Mesothelial cell of epicardium (in vitro differentiated cells): ENCODE measurements around the gene RHBG. TPM values are rescaled to one million over a fixed set of nuclear protein-coding genes. Genes with fewer than 3 reads are reported as not detected.

Experiments used
- DNase-seq, 2 experiments: peaks; one replicate each; pipeline ENCODE4 v3.0.0; 2021; ENCODE audit warnings: low spot score in 2 of 2; ENCODE audit not compliant: unreplicated experiment in 2 of 2
- H3K27ac Mint-ChIP-seq: 2 replicates; pipeline ENCODE4 v1.8.0; 2021; ENCODE audit warnings: mixed read lengths
- H3K27me3 Mint-ChIP-seq: 2 replicates; pipeline ENCODE4 v1.8.0; 2021; ENCODE audit warnings: low read depth, mixed read lengths
- H3K36me3 Mint-ChIP-seq: 2 replicates; pipeline ENCODE4 v1.8.0; 2021; ENCODE audit warnings: mixed read lengths
- H3K4me1 Mint-ChIP-seq: 2 replicates; pipeline ENCODE4 v1.8.0; 2021; ENCODE audit warnings: mixed read lengths
- H3K4me3 Mint-ChIP-seq: 2 replicates; pipeline ENCODE4 v1.8.0; 2021; ENCODE audit warnings: mild to moderate bottlenecking, moderate library complexity, mixed read lengths
- H3K9me3 Mint-ChIP-seq: 2 replicates; pipeline ENCODE4 v1.8.0; 2021; ENCODE audit warnings: mixed read lengths
- total RNA-seq: library from RNA; stranded (reverse); gene quantifications from 3 replicates; pipeline ENCODE4 v1.2.1, GENCODE V29; 2021
- TF ChIP-seq, protein P1 (sequence below): fragments of 200-600 bp; sonication (generic); IDR thresholded peaks from one replicate; pipeline ENCODE4 v1.5.0; 2021; ENCODE audit warnings: antibody characterized with exemption; ENCODE audit not compliant: unreplicated experiment

RHBG gene
- total RNA-seq, 1 donor from 2014 or later, result 0.92 TPM

GRCh38 chr1:156394082-156394481 is 25.1 kb downstream of the RHBG start:
- Mint-ChIP-seq H3K9me3 (no peaks in the 10 kb centered on the region), H3K27me3 (peaks cover 19% of the 10 kb centered on the region), H3K4me3 (no peak overlapping the region), H3K36me3 (no peaks in the 10 kb centered on the region), H3K27ac (no peak overlapping the region), H3K4me1 (peaks cover 8% of the 10 kb centered on the region)
- TF ChIP-seq, protein P1, sequence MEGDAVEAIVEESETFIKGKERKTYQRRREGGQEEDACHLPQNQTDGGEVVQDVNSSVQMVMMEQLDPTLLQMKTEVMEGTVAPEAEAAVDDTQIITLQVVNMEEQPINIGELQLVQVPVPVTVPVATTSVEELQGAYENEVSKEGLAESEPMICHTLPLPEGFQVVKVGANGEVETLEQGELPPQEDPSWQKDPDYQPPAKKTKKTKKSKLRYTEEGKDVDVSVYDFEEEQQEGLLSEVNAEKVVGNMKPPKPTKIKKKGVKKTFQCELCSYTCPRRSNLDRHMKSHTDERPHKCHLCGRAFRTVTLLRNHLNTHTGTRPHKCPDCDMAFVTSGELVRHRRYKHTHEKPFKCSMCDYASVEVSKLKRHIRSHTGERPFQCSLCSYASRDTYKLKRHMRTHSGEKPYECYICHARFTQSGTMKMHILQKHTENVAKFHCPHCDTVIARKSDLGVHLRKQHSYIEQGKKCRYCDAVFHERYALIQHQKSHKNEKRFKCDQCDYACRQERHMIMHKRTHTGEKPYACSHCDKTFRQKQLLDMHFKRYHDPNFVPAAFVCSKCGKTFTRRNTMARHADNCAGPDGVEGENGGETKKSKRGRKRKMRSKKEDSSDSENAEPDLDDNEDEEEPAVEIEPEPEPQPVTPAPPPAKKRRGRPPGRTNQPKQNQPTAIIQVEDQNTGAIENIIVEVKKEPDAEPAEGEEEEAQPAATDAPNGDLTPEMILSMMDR, result no peak
- no peak for DNase-seq

DNA sequence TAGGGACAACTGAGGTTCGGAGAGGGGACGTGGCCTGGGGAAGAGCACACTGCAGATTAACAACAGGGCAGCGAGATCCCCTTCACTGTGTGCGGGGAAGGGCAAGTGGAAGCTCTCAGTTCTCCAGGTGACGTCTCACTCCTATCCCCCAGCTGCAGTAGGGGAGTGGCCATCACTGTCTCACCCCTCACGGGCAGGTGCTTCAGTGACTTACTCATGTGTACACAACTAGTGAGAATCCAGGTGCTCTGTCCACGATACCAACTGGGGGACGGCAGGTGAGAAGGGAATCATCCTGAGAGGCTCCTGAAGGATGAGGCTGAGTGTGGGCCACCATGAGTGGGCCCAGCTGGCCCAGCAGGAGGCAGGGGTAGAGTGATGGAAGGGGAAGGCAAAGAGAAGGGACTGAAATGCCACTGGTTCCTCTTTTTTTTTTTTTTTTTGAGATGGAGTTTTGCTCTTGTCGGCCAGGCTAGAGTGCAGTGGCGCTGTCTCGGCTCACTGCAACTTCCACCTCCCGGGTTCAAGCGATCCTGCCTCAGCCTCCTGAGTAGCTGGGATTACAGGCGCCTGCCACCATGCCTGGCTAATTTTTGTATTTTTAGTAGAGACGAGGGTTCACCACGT is 25.9 kb downstream of the RHBG start:
- H3K4me3 Mint-ChIP-seq, result no peak overlapping the region
- H3K27ac Mint-ChIP-seq, result no peak overlapping the region
- no peaks in the 10 kb centered on the region for H3K36me3 Mint-ChIP-seq
- TF ChIP-seq, protein P1, result no peak
- peaks cover 10% of the 10 kb centered on the region for H3K27me3 Mint-ChIP-seq
- no peak for DNase-seq
- H3K4me1 Mint-ChIP-seq, result peaks cover 8% of the 10 kb centered on the region
- no peaks in the 10 kb centered on the region for H3K9me3 Mint-ChIP-seq

GRCh38 chr1:156399355-156400125 is 30.5 kb downstream of the RHBG start:
- TF ChIP-seq, protein P1, result no peak

GRCh38 chr1:156400191-156400935 is 31.4 kb downstream of the RHBG start:
- Mint-ChIP-seq H3K27me3 (peaks cover 9% of the 10 kb centered on the region), H3K9me3 (no peaks in the 10 kb centered on the region), H3K27ac (no peak overlapping the region), H3K4me1 (peaks cover 10% of the 10 kb centered on the region), H3K4me3 (no peak overlapping the region), H3K36me3 (no peaks in the 10 kb centered on the region)
- DNase-seq, result no peak
- TF ChIP-seq, protein P1, result no peak

More at GRCh38 chr1:156399355-156400125, 30.5 kb downstream of the RHBG start:
- no peak overlapping the region for H3K27ac Mint-ChIP-seq
- no peak overlapping the region for H3K4me3 Mint-ChIP-seq
- H3K9me3 Mint-ChIP-seq, result no peaks in the 10 kb centered on the region
- H3K36me3 Mint-ChIP-seq, result no peaks in the 10 kb centered on the region
- peaks cover 10% of the 10 kb centered on the region for H3K4me1 Mint-ChIP-seq
- DNase-seq, result no peak
- H3K27me3 Mint-ChIP-seq, result peaks cover 9% of the 10 kb centered on the region

DNA sequence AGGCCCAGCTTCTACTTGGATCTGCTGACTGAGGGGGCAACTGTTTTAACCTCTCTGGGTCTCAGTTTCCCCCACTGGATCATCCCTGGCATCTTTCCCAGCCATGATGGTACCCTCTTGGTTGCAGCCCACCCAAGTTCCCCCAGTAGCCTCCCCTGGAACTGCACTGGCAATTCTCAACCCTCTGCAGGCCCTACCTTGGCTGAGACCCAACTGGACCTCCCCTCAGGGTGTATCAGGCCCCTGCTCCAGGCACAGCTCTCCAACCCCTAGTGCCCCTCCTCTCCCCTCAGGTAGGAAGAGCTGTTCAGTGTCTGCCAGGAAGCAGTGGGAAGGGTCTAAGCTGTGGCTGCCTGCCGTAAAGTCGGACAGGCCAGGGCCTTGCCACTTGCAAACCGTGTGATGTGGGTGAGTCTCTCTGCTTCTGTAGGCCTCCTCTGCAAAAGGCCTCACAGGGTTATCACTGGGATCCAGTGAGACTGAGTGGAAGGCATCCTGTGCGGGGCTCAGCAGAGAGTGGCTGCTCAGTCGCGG is 32.1 kb downstream of the RHBG start:
- Mint-ChIP-seq H3K36me3 (no peaks in the 10 kb centered on the region), H3K27me3 (peaks cover 13% of the 10 kb centered on the region), H3K4me1 (peaks cover 14% of the 10 kb centered on the region), H3K9me3 (no peaks in the 10 kb centered on the region), H3K4me3 (no peak overlapping the region), H3K27ac (no peak overlapping the region)
- TF ChIP-seq, protein P1, result no peak
- DNase-seq, result no peak
